HEK293 (cell line): ENCODE data around the gene WNT7B.
A peak's percentile ranks its signal among the peaks of the same experiment; 100 is the strongest.

Experiments
- CTCF ChIA-PET: fragments of 350-600 bp; formaldehyde crosslinking; extraction: SDS; loops from one replicate; lab custom pipeline; 2021; ENCODE audit warnings: antibody characterized with exemption; lab: Yijun Ruan, JAX
- POLR2A ChIA-PET: fragments of 300-600 bp; formaldehyde crosslinking; extraction: SDS; loops from one replicate; lab custom pipeline; 2020; ENCODE audit warnings: antibody characterized with exemption, inconsistent platforms; lab: Yijun Ruan, JAX
- H3K27ac ChIP-seq: fragments of 200-500 bp; sonication (Bioruptor generic); 2 replicates; pipeline ENCODE4 v1.5.1; 2014; ENCODE audit warnings: low read depth, low read length, control low read depth, inconsistent platforms; ENCODE audit errors: extremely low read depth
- H3K36me3 ChIP-seq, 2 experiments: fragments of 200-500 bp in 1 of 2; sonication (Bioruptor generic) in 1 of 2; 1 replicate in 1 of 2; 2 replicates in 1 of 2; pipeline ENCODE4 v1.5.1; 2014 to 2017; ENCODE audit warnings: inconsistent platforms in 2 of 2, low read length in 2 of 2; ENCODE audit not compliant: control insufficient read depth in 2 of 2, insufficient read depth in 1 of 2
- H3K4me1 ChIP-seq: fragments of 200-500 bp; sonication (Bioruptor generic); 2 replicates; pipeline ENCODE4 v1.5.1; 2014; ENCODE audit warnings: mild to moderate bottlenecking, low read length, inconsistent platforms; ENCODE audit not compliant: control insufficient read depth, insufficient read depth
- H3K4me3 ChIP-seq: 2 replicates; pipeline ENCODE4 v1.5.1; 2011; ENCODE audit warnings: low read depth, mild to moderate bottlenecking, control low read depth, low read length, moderate library complexity
- H3K9me3 ChIP-seq: fragments of 200-500 bp; sonication (Bioruptor generic); 2 replicates; pipeline ENCODE4 v1.5.1; 2014; ENCODE audit warnings: low read depth, low read length, inconsistent platforms; ENCODE audit not compliant: control insufficient read depth, insufficient read depth
- BCL11A ChIP-seq: fragments of 450-650 bp; formaldehyde crosslinking; IDR thresholded peaks from 2 replicates; pipeline ENCODE4 v1.5.1; 2016; ENCODE audit warnings: low read depth, missing biosample characterization, missing genetic modification characterization
- EGR2 ChIP-seq: fragments of 450-650 bp; formaldehyde crosslinking; IDR thresholded peaks from 2 replicates; pipeline ENCODE4 v1.5.1; 2016; ENCODE audit warnings: low read depth, missing biosample characterization, missing genetic modification characterization
- GLIS2 ChIP-seq: fragments of 450-650 bp; formaldehyde crosslinking; IDR thresholded peaks from 2 replicates; pipeline ENCODE4 v1.5.1; 2016; ENCODE audit warnings: missing biosample characterization, missing genetic modification characterization
- KLF10 ChIP-seq: fragments of 450-650 bp; IDR thresholded peaks from 2 replicates; pipeline ENCODE4 v1.5.1; 2018; ENCODE audit warnings: missing biosample characterization, mild to moderate bottlenecking, missing genetic modification characterization
- KLF7 ChIP-seq: fragments of 450-650 bp; formaldehyde crosslinking; IDR thresholded peaks from 2 replicates; pipeline ENCODE4 v1.5.1; 2016; ENCODE audit warnings: missing biosample characterization, missing genetic modification characterization, borderline replicate concordance
- REPIN1 ChIP-seq: fragments of 450-650 bp; formaldehyde crosslinking; IDR thresholded peaks from 2 replicates; pipeline ENCODE4 v1.5.1; 2017; ENCODE audit warnings: missing biosample characterization, missing genetic modification characterization, low read depth
- ZBTB1 ChIP-seq: fragments of 450-650 bp; formaldehyde crosslinking; IDR thresholded peaks from 2 replicates; pipeline ENCODE4 v1.5.1; 2016; ENCODE audit warnings: missing biosample characterization, missing genetic modification characterization
- ZBTB26 ChIP-seq: fragments of 450-650 bp; formaldehyde crosslinking; optimal IDR thresholded peaks from 2 replicates; pipeline ENCODE3; 2016; ENCODE audit warnings: missing biosample characterization, mild to moderate bottlenecking, missing genetic modification characterization
- ZFHX2 ChIP-seq: fragments of 450-650 bp; formaldehyde crosslinking; conservative IDR thresholded peaks from 2 replicates; pipeline ENCODE4 v1.5.1; 2016; ENCODE audit warnings: missing biosample characterization, missing genetic modification characterization
- ZFP41 ChIP-seq: fragments of 450-650 bp; formaldehyde crosslinking; IDR thresholded peaks from 2 replicates; pipeline ENCODE4 v1.5.1; 2016; ENCODE audit warnings: missing biosample characterization, missing genetic modification characterization, borderline replicate concordance
- ZNF175 ChIP-seq: fragments of 450-650 bp; formaldehyde crosslinking; IDR thresholded peaks from 2 replicates; pipeline ENCODE4 v1.5.1; 2016; ENCODE audit warnings: missing biosample characterization, missing genetic modification characterization
- ZNF24 ChIP-seq: fragments of 450-650 bp; formaldehyde crosslinking; IDR thresholded peaks from 2 replicates; pipeline ENCODE4 v1.5.1; 2016; ENCODE audit warnings: missing biosample characterization, missing genetic modification characterization
- ZNF266 ChIP-seq: fragments of 450-650 bp; formaldehyde crosslinking; IDR thresholded peaks from 2 replicates; pipeline ENCODE4 v1.5.1; 2016; ENCODE audit warnings: missing biosample characterization, missing genetic modification characterization, low read depth
- ZNF350 ChIP-seq: fragments of 450-650 bp; formaldehyde crosslinking; IDR thresholded peaks from 2 replicates; pipeline ENCODE4 v1.5.0; 2017; ENCODE audit warnings: missing biosample characterization, mild to moderate bottlenecking, missing genetic modification characterization
- ZNF48 ChIP-seq: fragments of 450-650 bp; formaldehyde crosslinking; IDR thresholded peaks from 2 replicates; pipeline ENCODE4 v1.5.1; 2016; ENCODE audit warnings: missing biosample characterization, missing genetic modification characterization
- ZNF571 ChIP-seq: fragments of 450-650 bp; formaldehyde crosslinking; IDR thresholded peaks from 2 replicates; pipeline ENCODE4 v1.5.0; 2017; ENCODE audit warnings: missing biosample characterization, missing genetic modification characterization
- ZNF660 ChIP-seq: fragments of 450-650 bp; IDR thresholded peaks from 2 replicates; pipeline ENCODE4 v1.5.1; 2018; ENCODE audit warnings: missing biosample characterization, mild to moderate bottlenecking, missing genetic modification characterization
- TF ChIP-seq, protein P1 (sequence below): fragments of 450-650 bp; formaldehyde crosslinking; IDR thresholded peaks from 2 replicates; pipeline ENCODE4 v1.5.1; 2016; ENCODE audit warnings: missing biosample characterization, missing genetic modification characterization
- TF ChIP-seq, protein P2 (sequence below): fragments of 450-650 bp; formaldehyde crosslinking; IDR thresholded peaks from 2 replicates; pipeline ENCODE4 v1.5.1; 2016; ENCODE audit warnings: missing biosample characterization, missing genetic modification characterization
- TF ChIP-seq, protein P3 (sequence below): fragments of 450-650 bp; formaldehyde crosslinking; conservative IDR thresholded peaks from 2 replicates; pipeline ENCODE4 v1.5.1; 2016; ENCODE audit warnings: low read depth, missing biosample characterization, missing genetic modification characterization
- TF ChIP-seq, protein P4 (sequence below): fragments of 450-650 bp; formaldehyde crosslinking; IDR thresholded peaks from 2 replicates; pipeline ENCODE4 v1.5.1; 2016; ENCODE audit warnings: missing biosample characterization, missing genetic modification characterization

The WNT7B gene

DNA sequence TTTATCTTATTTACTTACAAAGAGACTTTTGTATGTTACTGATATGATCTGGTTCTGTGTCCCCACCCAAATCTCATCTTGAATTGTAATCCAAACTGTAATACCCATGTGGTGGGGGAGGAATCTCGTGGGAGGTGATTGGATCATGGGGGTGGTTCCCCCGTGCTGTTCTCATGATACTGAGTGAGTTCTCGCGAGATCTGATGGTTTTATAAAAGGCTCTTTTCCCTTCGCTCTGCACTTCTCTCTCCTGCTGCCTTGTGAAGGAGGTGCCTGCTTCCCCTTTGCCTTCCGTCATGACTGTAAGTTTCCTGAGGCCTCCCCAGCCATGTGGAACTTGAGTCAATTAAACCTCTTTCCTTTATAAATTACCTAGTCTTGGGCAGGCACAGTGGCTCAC lies 42.4 kb upstream of the WNT7B start:
- Histone ChIP-seq H3K4me1 (peaks cover 5% of the 10 kb centered on the region; the same call in 1 of the 2 replicates), H3K36me3 (no peaks in the 10 kb centered on the region; a peak in 1 of 3 replicates), H3K9me3 (no peaks in the 10 kb centered on the region), H3K4me3 (no peak overlapping the region), H3K27ac (no peak overlapping the region)
- peak; percentile 41; the same call in 1 of the 2 replicates for TF ChIP-seq EGR2
- TF ChIP-seq, protein P1, sequence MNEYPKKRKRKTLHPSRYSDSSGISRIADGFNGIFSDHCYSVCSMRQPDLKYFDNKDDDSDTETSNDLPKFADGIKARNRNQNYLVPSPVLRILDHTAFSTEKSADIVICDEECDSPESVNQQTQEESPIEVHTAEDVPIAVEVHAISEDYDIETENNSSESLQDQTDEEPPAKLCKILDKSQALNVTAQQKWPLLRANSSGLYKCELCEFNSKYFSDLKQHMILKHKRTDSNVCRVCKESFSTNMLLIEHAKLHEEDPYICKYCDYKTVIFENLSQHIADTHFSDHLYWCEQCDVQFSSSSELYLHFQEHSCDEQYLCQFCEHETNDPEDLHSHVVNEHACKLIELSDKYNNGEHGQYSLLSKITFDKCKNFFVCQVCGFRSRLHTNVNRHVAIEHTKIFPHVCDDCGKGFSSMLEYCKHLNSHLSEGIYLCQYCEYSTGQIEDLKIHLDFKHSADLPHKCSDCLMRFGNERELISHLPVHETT (tag by site-specific recombination) = no peak
- peak; percentile 38 for TF ChIP-seq ZFHX2 (tag by site-specific recombination)
- TF ChIP-seq ZFP41 = no peak
- no peak for TF ChIP-seq BCL11A (tag by site-specific recombination)
- TF ChIP-seq, all 188 proteins: peak for 2
- ChIA-PET CTCF (interaction anchor here (1.9 to 7.4 kb wide), 2 partner anchors 13 to 15 kb away, joined by 7 to 82 read pairs; no protein-coding TSS in a partner anchor), POLR2A (no interaction called here)

- peaks cover 5% of the 10 kb centered on the region; the same call in 1 of the 2 replicates for H3K4me1 ChIP-seq
- TF ChIP-seq ZNF571 (no peak), ZNF266 (tag by site-specific recombination) (no peak)
- ChIA-PET POLR2A (no interaction called here), CTCF (interaction anchor here (0.6 to 7.4 kb wide), 3 partner anchors 12 to 322 kb away, joined by 3 to 82 read pairs (median 7); no protein-coding TSS in a partner anchor)
- H3K27ac ChIP-seq = no peak overlapping the region
- no peaks in the 10 kb centered on the region for H3K9me3 ChIP-seq
- no peaks in the 10 kb centered on the region; a peak in 1 of 3 replicates for H3K36me3 ChIP-seq
- no peak overlapping the region for H3K4me3 ChIP-seq
Observed at GRCh38 chr22:46018859-46019258, 41.9 kb upstream of the WNT7B start.

GRCh38 chr22:46017166-46017565 lies 40.2 kb upstream of the WNT7B start:
- Histone ChIP-seq H3K36me3 (no peaks in the 10 kb centered on the region; a peak in 1 of 3 replicates), H3K4me1 (peaks cover 5% of the 10 kb centered on the region; the same call in 1 of the 2 replicates), H3K9me3 (no peaks in the 10 kb centered on the region), H3K27ac (no peak overlapping the region), H3K4me3 (no peak overlapping the region)
- POLR2A ChIA-PET = interaction anchor here (0.7 kb wide), 1 partner anchor 12 kb away, joined by 3 read pairs; no protein-coding TSS in a partner anchor
- CTCF ChIA-PET = interaction anchor here (0.7 to 7.4 kb wide), 5 partner anchors 9 to 105 kb away, joined by 3 to 82 read pairs (median 5); no protein-coding TSS in a partner anchor
- TF ChIP-seq KLF10 (tag by site-specific recombination) (no peak), ZNF350 (tag by site-specific recombination) (no peak), ZBTB1 (tag by site-specific recombination) (no peak), REPIN1 (no peak), KLF7 (no peak), ZNF24 (tag by site-specific recombination) (no peak), ZBTB26 (tag by site-specific recombination) (no peak), ZNF660 (tag by site-specific recombination) (no peak), ZNF175 (tag by site-specific recombination) (no peak), ZNF48 (tag by site-specific recombination) (no peak), GLIS2 (no peak)
- TF ChIP-seq, protein P2, sequence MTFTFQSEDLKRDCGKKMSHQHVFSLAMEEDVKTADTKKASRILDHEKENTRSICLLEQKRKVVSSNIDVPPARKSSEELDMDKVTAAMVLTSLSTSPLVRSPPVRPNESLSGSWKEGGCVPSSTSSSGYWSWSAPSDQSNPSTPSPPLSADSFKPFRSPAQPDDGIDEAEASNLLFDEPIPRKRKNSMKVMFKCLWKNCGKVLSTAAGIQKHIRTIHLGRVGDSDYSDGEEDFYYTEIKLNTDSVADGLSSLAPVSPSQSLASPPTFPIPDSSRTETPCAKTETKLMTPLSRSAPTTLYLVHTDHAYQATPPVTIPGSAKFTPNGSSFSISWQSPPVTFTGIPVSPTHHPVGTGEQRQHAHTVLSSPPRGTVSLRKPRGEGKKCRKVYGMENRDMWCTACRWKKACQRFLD (tag by site-specific recombination) = no peak
- TF ChIP-seq, protein P1 (tag by site-specific recombination) = no peak
- TF ChIP-seq, protein P3, sequence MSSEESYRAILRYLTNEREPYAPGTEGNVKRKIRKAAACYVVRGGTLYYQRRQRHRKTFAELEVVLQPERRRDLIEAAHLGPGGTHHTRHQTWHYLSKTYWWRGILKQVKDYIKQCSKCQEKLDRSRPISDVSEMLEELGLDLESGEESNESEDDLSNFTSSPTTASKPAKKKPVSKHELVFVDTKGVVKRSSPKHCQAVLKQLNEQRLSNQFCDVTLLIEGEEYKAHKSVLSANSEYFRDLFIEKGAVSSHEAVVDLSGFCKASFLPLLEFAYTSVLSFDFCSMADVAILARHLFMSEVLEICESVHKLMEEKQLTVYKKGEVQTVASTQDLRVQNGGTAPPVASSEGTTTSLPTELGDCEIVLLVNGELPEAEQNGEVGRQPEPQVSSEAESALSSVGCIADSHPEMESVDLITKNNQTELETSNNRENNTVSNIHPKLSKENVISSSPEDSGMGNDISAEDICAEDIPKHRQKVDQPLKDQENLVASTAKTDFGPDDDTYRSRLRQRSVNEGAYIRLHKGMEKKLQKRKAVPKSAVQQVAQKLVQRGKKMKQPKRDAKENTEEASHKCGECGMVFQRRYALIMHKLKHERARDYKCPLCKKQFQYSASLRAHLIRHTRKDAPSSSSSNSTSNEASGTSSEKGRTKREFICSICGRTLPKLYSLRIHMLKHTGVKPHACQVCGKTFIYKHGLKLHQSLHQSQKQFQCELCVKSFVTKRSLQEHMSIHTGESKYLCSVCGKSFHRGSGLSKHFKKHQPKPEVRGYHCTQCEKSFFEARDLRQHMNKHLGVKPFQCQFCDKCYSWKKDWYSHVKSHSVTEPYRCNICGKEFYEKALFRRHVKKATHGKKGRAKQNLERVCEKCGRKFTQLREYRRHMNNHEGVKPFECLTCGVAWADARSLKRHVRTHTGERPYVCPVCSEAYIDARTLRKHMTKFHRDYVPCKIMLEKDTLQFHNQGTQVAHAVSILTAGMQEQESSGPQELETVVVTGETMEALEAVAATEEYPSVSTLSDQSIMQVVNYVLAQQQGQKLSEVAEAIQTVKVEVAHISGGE (tag by site-specific recombination) = no peak
- TF ChIP-seq, protein P4, sequence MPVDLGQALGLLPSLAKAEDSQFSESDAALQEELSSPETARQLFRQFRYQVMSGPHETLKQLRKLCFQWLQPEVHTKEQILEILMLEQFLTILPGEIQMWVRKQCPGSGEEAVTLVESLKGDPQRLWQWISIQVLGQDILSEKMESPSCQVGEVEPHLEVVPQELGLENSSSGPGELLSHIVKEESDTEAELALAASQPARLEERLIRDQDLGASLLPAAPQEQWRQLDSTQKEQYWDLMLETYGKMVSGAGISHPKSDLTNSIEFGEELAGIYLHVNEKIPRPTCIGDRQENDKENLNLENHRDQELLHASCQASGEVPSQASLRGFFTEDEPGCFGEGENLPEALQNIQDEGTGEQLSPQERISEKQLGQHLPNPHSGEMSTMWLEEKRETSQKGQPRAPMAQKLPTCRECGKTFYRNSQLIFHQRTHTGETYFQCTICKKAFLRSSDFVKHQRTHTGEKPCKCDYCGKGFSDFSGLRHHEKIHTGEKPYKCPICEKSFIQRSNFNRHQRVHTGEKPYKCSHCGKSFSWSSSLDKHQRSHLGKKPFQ (tag by site-specific recombination) = no peak
